HTERT RPE-1 (cell line): ENCODE results near the gene DCAF7.

Experiments used
- in situ Hi-C: fragments of 300-500 bp; cut with MboI; formaldehyde crosslinking; loops from 4 replicates; pipeline ENCODE4 v1.14.3; 2020; ENCODE audit warnings: low sequenced_read_pairs

The DCAF7 gene

DNA sequence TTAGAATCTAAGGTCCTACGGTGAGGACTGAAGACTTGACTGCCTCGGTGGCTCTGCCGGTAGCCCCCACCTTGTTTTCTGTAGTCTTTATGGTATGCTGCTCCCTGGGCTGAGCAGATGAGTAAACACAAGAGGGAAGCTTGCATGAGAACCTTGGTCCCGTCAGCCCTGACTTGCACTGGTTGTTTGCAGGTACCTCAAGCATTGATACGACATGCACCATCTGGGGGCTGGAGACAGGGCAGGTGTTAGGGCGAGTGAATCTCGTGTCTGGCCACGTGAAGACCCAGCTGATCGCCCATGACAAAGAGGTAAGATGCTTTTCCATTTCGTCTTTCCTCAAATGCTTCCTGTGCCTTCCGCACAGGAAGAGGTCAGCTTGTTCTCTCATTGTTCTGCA lies 29.4 kb downstream of the DCAF7 start:
- in situ Hi-C loops: no loop called here

DNA sequence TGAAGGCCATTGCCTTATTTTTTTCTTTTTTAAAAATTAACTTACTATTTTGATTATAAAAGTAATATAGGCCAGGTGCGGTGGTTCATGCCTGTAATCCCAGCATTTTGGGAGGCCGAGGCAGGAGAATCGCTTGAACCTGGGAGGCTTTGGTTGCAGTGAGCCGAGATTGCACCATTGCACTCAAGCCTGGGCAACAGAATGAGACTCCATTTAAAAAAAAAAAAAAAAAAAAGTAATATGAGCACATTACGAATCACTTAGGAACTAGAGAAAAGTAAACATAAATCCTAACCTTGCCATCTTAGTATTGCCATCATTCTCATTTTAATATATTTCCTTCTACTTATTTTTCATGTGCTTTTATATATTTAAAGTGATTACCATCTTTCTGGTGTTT lies 37.5 kb downstream of the DCAF7 start:
- in situ Hi-C loops: no loop called here

DNA sequence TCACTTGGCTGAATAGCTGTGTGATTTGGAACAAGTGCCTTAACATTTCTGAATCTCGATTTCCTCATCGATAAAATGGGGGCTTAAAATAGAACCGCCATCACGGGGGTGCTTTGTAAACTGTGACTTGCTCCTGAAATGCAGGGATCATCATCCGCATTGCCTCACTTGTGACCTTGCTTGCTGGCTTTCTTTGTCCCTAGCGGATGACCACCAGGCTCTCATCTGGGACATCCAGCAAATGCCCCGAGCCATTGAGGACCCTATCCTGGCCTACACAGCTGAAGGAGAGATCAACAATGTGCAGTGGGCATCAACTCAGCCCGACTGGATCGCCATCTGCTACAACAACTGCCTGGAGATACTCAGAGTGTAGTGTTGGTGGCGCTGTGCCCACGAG lies 38.5 kb downstream of the DCAF7 start:
- in situ Hi-C loops: no loop called here

DNA sequence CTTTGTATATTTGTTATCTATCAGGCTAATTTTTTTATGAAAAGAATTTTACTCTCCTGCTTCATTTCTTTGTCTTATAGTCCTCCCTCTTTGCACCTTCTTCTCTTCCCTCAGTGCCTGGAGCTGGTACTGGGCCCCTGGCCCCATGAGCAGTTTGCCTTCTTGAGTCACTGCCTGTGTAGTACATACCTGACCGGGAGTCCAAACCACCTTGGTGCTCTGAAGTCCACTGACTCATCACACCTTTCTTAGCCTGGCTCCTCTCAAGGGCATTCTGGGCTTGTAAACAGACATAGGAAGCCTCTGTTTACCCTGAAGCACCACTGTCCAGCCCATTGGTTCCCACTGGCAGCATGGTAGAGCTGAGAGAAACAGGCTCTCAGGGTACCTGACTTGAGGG lies 39.4 kb downstream of the DCAF7 start:
- in situ Hi-C loops: no loop called here

DNA sequence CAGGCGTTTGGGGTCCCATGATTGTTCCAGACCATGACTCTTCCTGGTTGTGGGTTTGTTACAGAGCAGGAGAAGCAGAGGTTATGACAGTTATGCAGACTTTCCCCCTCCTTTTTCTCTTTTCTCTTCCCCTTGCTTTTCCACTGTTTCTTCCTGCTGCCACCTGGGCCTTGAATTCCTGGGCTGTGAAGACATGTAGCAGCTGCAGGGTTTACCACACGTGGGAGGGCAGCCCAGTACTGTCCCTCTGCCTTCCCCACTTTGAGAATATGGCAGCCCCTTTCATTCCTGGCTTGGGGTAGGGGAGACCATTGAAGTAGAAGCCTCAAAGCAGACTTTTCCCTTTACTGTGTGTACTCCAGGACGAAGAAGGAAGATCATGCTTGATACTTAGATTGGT lies 42.5 kb downstream of the DCAF7 start:
- in situ Hi-C loops: no loop called here

DNA sequence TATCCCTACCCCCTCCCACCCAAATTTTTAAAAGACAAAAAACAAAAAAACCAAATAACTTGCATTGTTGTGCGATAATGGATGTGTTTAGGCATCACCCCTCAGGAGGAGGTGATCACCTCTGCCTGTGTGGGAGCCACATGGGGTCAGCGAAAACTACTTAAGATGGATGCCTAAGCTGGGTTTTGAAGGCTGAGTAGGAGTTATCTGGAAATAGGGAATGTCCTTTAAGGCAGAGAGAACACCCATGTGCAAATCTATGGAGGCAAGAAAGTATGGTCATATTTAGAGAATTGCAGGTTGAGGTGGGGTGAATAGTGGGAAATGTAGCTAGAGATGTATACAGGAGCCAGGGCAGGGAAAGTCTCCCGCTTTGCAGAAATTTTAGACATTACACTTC lies 44.9 kb downstream of the DCAF7 start:
- in situ Hi-C loops: no loop called here

DNA sequence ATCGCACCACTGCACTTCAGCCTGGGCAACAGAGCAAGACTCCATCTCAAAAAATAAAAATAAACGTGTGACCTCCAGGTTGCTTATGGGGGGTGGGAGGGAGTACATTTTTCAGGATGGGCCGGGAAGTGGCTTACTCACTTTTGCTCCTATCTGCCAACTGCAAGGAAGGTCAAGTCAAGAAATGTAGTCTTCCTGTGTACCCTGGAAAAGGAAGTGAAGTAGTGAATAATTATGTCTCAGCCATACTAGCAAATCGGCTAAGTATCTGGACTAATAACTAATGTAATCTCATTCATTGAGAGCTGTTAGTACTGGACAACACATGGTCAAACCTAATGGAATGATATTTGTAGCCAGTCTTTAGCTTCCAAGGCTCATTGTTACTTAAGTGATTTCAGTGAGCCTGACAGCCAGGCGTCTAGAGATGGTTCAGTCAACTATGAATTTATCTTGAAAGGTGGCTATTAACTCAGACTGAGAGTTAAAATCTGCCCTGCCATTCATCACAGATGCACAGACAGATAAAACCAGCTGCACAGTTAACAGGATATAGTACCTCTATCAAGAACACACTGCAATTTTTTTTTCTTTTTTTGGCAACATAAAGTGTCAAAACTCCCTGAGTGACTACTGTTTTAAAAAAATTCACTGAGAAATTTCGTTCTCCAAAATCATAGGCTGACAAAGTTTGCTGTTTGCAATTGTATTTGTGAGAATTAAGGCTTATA lies 46.7 kb downstream of the DCAF7 start:
- in situ Hi-C loops: no loop called here

DNA sequence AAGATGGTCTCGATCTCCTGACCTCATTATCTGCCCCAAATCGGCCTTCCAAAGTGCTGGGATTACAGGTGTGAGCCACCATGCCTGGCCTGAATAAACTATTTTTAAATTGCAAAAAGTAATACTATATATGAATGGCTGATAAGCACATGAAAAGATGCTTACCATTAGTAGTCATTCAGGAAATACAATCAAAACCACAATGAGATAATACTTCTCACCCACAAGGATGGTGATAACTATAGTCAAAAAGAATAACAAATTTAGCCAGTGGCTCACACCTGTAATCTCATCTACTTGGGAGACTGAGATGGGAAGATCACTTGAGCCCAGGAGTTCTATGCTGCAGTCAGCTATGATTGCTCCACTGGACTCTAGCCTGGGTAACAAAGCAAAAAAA lies 48.0 kb downstream of the DCAF7 start:
- in situ Hi-C loops: no loop called here

DNA sequence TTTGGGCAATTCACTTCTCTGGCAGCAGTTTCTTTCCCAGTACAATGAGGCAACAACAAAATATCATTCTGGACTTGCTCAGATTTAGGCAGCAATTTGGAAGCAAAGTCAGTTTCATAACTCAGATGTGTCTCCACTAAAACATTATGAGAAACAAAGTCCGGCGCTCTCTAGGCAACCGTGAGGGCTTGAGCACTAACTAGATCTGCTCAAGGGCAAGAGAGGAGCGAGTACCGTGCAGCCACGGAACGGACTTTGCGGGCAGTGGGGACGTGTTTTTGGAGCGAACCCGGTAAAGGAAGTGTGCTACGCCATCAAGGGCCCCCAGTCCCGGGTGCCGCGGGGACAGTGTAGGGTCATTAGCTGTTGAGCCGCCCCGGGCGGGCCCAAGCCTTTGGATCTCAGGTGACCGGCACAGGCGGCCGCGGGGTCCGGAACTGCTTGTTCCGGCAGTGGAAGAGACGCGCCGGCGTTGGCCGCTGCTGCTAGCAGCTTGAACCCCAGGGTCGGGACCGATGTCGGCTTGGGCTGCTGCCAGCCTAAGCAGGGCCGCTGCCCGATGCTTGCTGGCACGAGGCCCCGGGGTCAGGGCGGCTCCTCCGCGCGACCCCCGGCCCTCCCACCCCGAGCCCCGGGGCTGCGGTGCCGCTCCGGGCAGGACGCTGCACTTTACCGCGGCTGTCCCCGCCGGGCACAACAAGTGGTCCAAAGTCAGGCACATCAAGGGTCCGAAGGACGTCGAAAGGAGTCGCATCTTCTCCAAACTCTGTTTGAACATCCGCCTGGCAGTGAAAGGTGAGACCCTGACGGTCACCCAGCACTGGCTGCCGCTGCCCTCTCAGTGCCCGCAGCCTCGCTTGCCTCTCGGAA lies 50.5 kb downstream of the DCAF7 start, which contains the start of gene TACO1:
Gene TACO1 (plus strand): TSS at position 327 of the 870 bp plus-strand sequence. CDS start 189 bp downstream, at position 516.
- in situ Hi-C loops: no loop called here

DNA sequence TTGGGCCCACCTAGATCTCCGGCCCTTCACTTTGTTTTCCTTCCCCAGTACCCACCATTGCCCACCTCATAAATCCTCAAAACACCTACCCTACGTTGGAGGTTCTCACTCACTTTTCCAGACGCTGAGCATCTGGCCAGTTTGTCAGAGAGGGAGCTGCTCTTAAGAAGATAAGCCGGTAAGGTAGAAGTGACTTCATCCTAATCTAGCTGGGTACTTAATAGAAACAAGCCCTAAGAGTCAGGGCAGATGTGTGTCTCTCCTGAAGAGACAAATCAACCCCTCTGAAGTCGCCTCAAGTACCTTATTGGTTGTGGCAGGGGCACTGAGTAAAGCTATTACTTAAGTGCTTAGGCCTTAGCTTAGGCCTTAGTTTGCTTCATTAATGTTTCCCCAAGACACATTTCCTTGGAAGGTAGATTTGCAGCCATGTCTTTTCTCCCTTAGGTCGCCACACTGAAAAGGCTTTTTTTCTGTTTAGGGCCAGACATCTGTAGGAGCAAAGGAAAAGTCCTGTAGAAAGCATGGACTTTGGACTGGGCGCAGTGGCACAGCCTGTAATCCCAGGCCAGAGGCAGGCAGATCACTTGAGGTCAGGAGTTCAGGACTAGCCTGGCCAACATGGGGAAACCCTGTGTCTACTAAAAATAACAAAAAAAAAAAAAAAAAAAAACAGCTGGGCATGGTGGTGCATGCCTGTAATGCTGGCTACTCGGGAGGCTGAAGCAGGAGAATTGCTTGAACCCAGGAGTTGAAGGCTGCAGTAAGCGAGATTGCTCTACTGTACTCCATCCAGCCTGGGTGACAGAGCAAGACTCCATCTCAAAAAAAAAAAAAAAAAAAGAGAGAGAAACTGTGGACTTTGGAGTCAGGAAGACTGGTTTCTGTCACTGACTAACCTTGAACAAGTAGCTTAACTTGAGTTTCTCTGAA lies 51.4 kb downstream of the DCAF7 start:
- in situ Hi-C loops: no loop called here

DNA sequence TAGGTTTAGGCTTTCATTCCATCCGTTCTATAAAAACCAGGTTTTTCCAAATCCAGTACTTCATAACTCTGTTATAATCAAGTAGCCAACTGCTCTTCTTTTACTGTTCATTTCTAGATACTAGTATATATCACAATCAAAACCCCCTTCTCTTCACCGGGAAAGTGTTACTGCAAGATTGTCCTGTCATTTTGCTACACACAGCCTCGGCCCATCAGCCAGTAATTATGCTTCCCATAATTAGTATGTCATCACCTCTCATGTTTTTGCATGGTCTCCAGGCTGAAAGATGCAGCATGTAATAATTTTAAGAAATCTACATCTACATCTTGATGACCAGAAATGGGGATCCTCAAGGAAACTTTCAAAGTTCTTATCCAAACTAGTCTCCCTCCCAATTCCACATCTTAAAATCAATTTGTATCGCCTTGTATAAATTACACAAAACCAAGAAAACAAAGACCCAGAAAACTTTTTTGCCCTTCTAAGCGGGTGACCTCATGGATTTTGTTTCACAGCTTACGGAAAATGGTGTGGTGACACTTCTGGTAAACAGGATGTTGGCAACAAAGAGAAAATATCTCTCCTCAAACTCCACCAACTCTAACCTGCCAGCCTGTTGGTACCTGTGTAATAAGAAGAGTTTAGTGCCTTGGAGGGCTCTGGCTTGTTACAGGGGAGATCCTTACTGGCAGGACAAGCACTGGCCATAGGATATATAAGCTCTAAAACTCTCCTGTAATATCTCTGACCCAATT lies 59.7 kb downstream of the DCAF7 start:
- in situ Hi-C loops: no loop called here

DNA sequence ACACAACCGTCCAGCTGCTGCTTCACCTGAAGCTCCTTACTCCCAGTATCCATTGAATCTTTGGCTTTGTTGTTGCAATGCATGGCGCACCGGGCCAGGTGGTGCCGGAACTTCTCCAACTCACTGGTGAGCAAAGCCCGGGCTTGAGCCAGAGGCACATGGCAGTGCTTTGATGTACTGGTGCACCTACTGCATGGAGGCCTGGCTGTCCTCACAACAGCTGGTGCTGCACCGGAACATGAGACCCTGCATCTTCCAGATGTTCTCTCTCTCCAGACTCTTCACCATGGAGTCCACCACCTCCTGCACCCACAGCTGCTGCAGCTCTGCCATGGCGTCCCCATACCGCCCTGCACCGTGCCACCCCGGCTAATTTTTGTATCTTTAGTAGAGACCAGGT lies 60.6 kb downstream of the DCAF7 start:
- in situ Hi-C loops: no loop called here

DNA sequence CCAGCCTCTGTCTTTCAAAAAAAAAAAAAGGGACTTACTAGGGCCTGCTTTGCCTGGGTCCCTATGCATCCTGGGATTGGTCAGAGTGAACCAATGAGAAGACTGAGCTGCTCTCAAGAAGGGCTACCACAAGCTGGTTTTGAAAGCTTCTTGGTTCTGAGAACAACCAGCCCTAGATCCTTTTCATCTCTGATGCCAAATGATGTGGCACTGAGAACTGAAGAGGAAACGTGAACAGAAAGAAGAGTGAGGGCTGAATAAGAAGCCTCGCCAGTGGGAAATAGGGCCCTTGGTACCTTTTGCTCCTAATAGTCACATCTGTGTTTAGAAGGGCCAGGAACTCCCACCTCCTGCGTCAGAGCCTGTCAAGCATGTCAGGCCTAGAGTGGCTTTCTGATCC lies 61.1 kb downstream of the DCAF7 start:
- in situ Hi-C loops: no loop called here

DNA sequence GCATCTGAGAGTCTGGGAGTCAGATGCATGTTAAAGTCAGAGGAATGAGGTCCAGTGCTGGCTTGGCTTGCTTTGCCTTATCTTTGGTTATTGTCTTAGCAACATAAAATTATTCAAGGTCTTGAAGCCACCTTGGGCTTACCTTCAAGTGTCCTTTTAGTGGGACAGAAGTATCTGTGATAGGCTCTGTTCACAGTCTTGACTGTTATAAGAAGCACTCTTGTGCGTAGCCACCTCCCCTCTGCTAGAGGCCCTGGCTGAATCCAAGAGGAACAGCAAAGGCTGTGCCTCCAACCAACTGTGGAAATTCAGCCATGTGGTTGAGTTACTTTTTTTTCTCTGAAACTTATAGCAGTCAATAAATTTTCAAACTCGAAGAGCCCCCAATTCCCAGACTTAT lies 63.4 kb downstream of the DCAF7 start:
- in situ Hi-C loops: no loop called here

DNA sequence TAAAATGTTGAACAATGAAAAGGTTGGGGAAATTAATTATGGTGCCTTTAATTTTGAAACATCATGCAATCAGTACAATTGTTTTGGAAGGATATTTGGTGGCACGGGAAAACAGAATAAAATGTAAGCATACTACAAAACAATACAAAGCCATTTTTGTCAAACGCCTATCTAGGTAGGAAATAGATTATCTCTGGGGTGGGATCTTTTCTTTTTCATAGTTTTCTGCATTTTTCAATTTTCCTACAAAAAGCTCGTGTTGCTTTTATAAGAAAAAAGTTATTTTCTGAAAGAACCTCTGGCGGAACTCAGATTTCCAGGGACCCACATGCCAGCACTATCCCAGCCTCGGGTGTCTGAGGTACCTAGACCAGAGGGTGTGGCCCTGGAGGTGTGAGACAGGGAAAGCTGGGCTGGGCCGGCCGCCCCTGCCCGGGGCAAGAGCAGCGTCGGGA lies 71.0 kb downstream of the DCAF7 start:
- in situ Hi-C loops: no loop called here

DNA sequence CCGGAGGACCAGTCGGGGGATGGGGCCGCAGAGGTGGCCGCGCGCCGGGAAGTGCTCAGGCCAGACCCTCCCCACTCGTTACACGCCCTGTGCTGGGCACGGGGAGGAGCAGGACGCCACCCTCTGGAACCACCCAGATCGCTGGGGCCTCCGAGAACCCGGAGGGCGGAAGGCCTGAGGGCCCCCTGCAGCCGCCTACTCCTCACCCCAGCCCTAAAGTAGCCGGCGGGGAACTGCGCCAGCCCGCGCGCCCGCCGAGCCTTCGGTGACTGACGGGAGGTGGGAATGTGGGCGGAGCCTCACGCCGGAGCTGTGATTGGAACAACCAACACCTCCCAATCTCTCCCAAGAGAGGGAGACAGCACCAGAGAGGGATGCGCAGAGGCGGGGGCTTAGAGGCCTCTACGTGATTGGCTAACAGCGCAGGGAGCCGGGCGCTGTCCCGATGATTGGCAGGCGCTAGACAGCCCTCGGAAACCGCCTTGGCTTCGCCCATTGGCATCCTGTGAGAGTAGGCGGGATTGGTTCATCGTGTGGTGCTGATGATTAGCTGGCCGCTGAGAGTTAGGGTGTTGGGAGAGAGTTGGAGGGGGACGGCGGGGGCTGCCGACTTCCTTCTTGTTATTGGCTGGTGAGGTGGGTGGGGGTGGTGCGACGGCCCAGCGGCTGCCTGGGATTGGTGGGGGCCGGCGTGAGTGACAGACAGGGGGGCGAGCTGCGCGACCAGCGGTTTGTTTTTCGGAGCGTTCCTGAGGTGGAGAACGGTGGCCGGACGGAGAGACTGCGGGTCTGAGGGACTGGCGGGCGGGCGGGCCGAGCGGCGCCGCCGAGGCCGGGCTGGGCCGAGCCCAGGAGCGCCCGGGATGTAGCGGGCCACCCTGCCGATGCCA lies 71.7 kb downstream of the DCAF7 start, which contains the start of gene MAP3K3:
Gene MAP3K3 (plus strand): TSS at position 734 of the 890 bp plus-strand sequence. CDS start 343 bp downstream, outside the sequence.
- in situ Hi-C loops: no loop called here

DNA sequence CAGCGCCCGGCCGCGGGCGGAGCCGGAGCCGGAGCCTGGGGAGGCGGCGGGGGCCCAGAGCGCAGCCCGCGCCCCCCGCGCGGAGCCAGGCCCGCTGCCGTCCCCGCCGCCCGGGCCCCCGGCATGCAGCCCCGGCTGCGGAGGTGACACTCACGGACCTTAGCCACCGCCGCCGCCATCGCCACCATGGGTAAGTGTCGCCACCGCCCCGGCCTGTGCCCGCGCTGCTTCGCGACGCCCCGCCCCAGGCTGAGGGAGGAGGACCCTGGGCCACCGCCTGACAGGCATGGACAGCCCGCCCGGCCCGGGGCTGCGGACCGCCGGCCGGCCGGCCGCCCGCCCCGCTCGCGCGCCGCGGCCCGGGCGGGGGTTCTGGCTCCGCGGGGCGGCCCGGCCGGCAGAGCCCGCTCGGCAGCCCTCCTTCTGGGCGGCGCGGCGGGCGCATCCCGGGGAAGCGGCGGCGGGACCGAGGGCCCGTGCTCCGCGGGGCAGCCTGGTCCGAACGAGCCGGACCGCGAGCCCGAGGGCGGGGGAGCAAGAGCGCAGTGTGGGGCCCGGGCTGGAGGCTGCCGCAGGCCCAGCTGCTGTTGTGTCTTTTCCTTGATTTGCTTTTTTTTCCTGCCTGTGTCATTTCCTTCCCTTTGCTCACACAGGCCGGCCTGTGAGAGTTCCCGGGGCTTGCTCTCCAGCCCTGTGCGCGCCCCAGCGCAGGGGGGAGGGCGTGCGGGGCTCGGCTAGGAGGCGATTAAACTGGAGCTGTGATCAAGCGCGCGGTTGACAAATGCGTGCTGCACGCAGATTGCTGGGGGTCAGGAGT lies 72.5 kb downstream of the DCAF7 start:
- in situ Hi-C loops: no loop called here

DNA sequence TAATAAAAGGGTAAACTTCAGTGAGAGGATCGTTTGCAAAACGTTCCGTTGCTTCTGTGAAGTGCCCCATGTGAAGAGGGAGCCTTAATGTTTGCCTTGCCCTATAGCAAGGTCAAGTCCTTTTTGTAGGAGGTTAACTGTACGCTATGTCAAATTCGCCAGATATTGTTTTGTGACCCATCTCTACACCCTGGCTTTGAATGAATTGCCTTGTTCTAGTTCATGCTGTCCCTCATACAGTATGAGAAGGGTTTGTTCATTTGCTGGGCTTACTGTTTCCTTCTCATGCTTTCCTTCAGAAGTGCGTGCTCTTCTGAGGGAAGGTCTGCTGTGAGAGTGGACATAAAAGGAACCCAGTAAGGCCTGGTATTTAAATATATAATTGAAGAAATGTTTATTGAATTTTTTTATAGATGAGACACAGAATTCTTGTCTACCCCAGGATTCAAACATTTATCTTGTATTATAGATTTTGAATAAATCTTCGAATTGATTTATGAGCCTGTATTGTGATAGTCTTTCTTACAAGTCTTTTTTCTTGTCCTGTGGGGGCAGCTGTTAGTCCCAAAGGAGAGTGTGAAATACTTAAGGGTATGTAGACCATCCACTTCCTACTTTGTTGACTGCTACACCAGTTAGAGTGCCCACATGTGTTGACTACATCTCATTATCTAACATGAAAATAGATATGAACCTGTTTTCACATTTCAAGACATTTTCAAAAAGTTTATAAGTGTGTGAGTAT lies 73.7 kb downstream of the DCAF7 start:
- in situ Hi-C loops: no loop called here
